Measurements from ENCODE around the gene EPDR1. TPM values are rescaled to one million over a fixed set of nuclear protein-coding genes. Genes with fewer than 3 reads are reported as not detected.
"Not testable (repeated sequence)": the region's sequence is repeated elsewhere in the genome, so short reads cannot be mapped to it uniquely, and the experiment has no call there.

EPDR1 gene
- total RNA-seq, 1 donor from 2014 or later, result 39.3 TPM

DNA sequence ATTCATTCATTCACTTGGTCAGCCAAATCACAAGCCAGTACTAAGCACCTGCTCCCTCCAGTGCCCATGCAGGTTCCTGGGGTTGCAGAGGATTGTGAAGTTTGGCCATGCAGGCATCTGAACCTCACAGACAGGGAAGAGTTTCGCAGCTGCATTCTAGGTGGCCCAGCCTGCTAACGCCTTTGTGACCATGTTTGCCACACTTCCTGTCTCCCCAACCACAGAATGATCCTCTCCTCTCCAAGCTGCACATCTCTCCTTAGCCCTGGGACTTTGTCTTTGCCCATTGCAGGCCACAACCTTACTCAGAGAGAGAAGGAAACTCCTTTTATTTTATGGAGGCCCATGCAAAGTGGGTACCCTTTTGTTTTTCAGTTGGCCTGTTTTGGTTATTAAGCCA, 31.8 kb downstream of the EPDR1 start:
- H3K4me3 ChIP-seq (ENCODE audit: low read depth, low read length), result no peak overlapping the region
- TF ChIP-seq, protein P1, sequence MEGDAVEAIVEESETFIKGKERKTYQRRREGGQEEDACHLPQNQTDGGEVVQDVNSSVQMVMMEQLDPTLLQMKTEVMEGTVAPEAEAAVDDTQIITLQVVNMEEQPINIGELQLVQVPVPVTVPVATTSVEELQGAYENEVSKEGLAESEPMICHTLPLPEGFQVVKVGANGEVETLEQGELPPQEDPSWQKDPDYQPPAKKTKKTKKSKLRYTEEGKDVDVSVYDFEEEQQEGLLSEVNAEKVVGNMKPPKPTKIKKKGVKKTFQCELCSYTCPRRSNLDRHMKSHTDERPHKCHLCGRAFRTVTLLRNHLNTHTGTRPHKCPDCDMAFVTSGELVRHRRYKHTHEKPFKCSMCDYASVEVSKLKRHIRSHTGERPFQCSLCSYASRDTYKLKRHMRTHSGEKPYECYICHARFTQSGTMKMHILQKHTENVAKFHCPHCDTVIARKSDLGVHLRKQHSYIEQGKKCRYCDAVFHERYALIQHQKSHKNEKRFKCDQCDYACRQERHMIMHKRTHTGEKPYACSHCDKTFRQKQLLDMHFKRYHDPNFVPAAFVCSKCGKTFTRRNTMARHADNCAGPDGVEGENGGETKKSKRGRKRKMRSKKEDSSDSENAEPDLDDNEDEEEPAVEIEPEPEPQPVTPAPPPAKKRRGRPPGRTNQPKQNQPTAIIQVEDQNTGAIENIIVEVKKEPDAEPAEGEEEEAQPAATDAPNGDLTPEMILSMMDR (conservative IDR thresholded peaks at IDR 0.05; ENCODE audit: low read depth, low read length), result no peak

GRCh38 chr7:37954217-37954616, 33.8 kb downstream of the EPDR1 start:
- H3K4me3 ChIP-seq (ENCODE audit: low read depth, low read length); DNase-seq (ENCODE audit: low read depth): not testable (repeated sequence)

More for the DNA sequence above, 31.8 kb downstream of the EPDR1 start:
- DNase-seq (ENCODE audit: low read depth), result no peak

DNA sequence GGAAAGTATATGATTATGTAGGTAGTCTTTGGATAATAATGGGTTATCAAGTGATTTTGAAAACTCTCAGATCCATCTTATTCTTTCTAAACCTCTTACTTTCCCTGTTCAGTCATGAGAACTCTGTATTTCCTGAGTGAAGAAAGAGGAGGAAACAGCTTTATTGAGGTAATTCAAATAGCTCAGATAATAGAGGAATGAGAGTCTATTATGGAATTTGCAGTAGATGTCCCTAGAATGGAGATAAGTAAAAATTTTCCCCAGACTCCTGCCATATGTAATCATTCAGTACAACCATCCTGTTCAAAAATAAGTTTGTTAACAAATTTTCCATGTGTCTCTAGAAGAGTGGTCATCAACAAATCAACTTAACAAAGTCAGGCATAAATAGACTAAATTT, 36.4 kb downstream of the EPDR1 start:
- H3K4me3 ChIP-seq (ENCODE audit: low read depth, low read length), result no peak overlapping the region
- TF ChIP-seq, protein P1 (conservative IDR thresholded peaks at IDR 0.05; ENCODE audit: low read depth, low read length), result no peak
- no peak for DNase-seq (ENCODE audit: low read depth)

- TF ChIP-seq, protein P1 (conservative IDR thresholded peaks at IDR 0.05; ENCODE audit: low read depth, low read length), result no peak
- no peak for DNase-seq (ENCODE audit: low read depth)
- H3K4me3 ChIP-seq (ENCODE audit: low read depth, low read length), result no peak overlapping the region
Observed at GRCh38 chr7:37957221-37957970, 37.0 kb downstream of the EPDR1 start.

DNA sequence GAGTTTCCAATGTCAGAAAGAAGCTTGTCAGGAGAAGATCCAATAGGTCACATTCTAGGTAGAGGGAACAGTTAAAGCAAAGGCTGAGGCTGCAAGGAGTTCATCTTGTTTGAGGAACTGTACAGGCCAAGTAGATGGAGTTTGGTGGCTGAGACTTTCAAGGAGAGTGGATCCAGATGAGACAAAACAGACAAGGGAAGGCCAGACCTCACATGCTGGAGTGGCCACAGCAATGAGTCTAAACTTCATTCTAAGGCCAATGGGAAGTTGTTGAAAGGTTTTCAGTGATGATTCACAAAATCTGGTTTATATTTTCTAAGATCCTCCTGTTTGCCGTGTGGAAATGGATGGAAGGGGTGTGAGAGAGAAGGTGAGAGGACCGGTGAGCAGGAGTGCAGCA, 40.0 kb downstream of the EPDR1 start:
- TF ChIP-seq, protein P1 (conservative IDR thresholded peaks at IDR 0.05; ENCODE audit: low read depth, low read length), result no peak
- no peak overlapping the region for H3K4me3 ChIP-seq (ENCODE audit: low read depth, low read length)
- no peak for DNase-seq (ENCODE audit: low read depth)

GRCh38 chr7:37961251-37961650, 40.8 kb downstream of the EPDR1 start:
- TF ChIP-seq, protein P1 (conservative IDR thresholded peaks at IDR 0.05; ENCODE audit: low read depth, low read length), result no peak
- no peak for DNase-seq (ENCODE audit: low read depth)
- no peak overlapping the region for H3K4me3 ChIP-seq (ENCODE audit: low read depth, low read length)

DNA sequence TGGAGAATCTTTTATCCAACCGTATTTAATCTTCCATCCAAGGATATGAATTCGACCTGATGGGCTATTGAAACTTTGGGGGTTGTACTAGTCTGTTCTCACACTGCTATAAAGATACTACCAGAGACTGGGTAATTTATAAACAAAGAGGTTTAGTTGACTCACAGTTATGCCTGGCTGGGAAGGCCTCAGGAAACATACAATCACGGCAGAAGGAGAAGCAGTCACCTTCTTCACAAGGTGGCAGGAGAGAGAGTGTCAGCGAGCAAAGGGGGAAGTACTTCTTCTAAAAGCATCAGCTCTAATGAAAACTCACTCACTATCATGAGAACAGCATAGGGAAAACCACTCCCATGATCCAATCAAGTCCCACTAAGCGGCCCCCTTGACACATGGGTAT, 43.8 kb downstream of the EPDR1 start:
- no peak for DNase-seq (ENCODE audit: low read depth)
- TF ChIP-seq, protein P1 (conservative IDR thresholded peaks at IDR 0.05; ENCODE audit: low read depth, low read length), result no peak
- H3K4me3 ChIP-seq (ENCODE audit: low read depth, low read length), result no peak overlapping the region
